Left forelimb (tissue), 1 donor: ENCODE data around the gene CMSS1.

Source experiments
- DNase-seq: peaks from one replicate; pipeline ENCODE4 v3.0.0-alpha.2; 2018; ENCODE audit warnings: low spot score

Gene CMSS1

DNA sequence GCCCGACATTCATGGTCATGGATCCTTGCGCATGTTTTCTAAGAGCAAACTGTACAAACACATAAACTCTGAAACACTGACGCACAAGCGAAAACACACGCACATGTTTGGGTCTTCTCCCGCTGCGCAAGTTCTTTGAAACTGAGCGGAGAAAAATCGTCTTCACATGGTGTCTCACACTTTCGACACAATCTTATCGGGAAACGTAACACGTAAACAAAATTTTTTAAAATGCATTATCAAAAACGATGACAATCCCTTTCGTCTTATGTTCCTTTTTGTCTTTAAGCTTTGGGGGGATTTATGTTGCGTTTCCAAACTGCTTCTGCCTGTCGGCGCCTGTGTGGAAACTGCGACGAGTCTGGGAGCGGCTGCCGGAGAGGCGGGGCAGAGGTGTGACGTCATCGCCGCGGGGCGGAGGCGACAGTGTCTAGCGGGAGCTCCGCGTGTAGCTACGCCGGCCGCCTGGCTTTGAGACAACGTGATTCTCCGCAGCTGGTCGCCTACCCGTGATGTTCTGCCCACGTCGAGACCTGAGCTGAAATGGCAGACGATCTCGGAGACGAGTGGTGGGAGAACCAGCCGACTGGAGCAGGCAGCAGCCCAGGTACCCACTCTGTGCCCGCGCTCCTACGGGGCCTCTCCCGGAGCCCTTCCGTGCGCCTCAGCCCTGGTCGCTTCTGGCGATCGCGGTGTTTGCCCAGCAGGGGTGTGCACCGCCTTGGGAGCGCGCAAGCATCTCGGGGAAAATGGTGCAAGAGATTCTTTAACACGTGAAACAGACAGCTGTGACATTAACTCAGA is at the start of gene CMSS1:
TSS of gene CMSS1 (plus strand) at position 426 of the 804 bp plus-strand sequence.
- peak; percentile 95 for DNase-seq

DNA sequence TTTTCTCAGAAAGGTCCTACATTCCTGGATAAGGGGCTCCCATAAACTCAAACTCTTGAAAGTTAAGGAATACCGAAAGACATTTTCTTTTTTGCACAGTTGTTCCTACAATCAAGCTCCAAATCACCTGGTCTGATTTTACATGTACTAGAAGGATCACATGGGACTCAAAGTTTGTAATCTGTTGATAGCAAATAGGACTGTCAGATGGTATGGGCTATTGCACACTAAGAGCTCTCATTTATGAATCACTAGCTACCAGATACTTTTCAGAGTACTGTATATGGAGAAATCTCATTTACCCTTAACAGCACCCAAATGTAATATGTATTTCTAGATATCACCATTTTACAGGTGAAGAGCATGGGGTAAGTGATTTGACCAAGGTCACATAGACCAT is 49.5 kb upstream of the CMSS1 start:
- DNase-seq, result no peak

DNA sequence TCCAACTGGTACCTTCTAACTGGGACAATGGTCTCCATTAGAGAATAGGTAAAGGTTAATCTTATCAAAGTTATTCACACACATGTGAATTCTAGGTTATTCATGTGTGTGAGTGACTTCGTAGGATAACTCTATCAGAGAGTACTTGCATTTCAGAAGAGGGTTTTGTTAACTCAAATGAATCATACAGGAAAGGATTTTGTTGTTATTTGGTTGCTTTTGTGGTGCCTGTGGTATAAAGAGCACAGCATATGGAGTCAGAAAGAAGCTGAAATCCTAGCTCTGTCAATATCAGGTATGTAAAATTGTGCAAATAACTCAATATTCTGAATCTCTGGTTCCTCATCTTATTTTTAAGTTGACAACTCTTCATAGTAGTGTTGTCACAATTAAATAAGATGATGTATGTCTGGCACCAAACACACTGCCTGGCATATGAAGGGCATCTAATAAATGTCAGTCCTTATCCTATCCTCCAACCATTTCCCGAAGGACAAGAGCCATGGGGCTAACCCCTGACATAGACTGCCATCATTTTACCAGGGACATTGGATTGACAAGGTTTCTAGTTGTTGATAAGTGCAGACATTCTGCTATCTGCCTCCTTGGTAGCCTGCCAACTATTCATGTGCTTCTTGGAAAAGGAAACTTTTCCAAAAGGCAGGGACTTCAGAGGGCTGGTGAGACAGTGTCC is 48.7 kb upstream of the CMSS1 start:
- DNase-seq, result no peak

DNA sequence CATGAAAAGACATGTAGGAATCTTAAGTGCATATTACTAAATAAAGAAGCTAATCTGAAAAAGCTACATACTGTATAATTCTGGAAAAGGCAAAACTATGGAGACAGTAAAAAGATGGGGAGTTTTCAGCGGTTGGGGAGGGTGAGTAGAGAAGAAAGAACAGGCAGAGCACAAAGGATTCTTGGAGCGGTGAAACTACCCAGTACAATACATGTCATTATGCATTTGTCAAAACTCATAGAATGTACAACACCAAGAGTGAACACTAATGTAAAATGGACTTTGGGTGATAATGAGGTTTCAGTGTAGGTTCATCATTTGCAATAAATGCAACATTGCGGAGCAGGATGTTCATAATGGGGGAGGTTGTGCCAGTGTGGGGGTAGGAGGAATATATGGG is 45.5 kb upstream of the CMSS1 start:
- no peak for DNase-seq

DNA sequence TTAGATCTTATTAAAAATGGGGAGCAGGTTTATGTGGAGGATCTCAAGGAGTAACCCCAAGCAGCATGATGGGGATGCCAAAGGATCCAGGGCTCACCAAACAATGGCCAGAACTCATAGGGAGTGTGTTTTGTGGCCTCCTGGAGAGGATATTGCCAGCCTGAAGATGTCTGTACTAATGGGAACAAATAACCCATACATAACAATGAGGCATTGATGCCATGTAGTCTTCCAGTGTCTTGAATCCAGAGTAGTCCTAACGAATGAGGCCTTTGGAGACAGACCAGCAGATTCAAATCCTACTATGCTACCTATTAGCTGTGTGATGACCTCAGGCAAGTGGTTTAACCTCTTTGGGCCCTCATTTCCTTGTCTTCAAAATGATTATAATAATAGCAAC is 45.0 kb upstream of the CMSS1 start:
- no peak for DNase-seq

DNA sequence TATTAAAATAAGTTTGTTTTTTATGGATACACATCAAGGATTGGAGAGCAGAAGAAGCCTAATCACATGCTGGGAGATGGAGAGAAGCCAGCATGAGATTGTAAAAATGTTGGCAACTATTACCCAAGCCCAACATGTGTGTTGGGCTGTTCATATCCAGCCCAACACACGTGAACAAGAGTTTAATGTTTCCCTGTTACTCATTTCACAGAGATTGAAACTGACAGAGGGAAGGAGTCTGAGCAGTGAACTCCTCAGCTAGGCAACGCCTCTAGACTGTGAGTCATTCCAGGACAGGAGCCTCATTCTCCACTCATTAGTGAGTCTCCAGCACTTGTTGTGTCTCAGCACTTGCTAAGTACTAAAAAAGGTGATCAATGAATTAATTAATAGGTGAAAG is 43.2 kb upstream of the CMSS1 start:
- DNase-seq, result no peak

DNA sequence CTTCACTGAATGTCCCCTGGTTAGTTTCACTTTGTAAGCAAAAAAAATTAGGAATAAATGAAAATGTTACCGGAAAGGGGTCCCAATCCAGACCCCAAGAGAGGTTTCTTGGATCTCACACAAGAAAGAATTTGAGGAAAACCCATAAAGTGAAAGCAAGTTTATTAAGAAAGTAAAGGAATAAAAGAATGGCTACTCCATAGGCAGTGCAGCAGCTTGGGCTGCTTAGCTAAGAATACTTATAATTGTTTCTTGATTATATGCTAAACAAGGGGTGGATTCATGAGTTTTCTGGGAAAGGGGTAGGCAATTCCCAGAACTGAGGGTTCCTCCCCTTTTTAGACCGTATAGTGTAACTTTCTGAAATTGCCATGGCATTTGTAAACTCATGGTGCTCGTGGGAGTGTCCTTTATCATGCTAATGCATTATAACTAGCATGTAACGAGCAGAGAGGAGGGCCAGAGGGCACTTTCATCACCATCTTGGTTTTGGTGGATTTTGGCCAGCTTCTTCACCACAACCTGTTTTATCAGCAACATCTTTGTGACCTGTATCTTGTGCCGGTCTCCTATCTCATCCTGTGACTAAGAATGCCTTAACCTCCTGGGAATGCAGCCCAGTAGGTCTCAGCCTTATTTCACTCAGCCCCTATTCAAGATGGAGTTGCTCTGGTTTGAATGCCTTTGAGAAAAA is 41.0 kb upstream of the CMSS1 start:
- no peak for DNase-seq

DNA sequence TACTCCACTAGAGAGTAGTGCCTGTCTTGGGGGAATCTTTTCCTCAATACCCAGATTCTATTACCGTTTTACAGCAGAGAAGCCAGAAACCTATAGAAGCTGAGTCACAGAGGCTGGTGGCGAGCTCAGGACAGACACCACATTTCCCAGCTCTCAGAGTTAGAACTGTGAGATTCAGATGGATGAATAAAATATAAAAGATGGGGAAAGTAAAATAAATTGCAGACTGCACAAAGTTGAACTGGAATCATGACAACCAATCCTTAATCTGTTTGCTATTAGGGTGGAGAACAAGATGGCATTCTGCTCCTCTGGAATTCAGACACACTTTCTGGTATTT is 40.5 kb upstream of the CMSS1 start:
- DNase-seq, result no peak

DNA sequence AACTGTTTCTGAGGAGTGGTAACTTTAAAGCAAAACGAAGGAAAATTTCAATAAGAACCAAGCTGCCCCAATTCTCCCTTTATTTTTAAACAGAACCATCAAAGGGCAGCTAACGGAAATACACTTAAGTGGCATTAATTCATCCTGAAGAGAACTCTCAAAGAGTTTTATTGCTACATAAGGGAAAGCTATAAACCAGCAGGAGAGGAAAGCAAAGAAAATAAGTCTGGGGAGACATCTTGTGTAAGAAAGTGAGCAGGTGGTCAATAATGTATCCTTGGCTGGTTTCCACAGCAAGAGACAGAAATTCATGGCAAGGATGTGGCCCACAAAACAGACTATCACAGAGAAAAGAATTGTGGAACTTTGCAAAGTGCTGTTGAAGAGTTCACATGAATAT is 40.0 kb upstream of the CMSS1 start:
- no peak for DNase-seq

DNA sequence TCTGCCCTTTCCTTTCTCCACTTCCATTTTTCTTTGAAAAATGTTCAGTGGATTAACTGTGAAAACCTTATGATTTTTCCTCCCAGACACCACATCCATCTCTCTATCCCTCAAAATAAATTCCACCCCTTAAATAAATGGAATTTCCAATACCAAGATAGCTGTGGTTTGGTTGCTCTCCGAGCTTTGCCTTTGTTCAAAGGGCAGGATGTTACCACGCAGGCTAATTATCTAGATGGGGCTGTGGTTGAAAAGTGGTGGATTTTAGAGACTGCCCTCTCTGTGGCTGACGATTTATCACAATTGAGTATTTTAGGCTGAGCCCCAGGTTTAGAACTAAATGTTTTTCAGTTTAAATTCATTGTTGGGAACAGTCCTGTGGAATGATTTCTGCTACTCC is 36.9 kb upstream of the CMSS1 start:
- no peak for DNase-seq

DNA sequence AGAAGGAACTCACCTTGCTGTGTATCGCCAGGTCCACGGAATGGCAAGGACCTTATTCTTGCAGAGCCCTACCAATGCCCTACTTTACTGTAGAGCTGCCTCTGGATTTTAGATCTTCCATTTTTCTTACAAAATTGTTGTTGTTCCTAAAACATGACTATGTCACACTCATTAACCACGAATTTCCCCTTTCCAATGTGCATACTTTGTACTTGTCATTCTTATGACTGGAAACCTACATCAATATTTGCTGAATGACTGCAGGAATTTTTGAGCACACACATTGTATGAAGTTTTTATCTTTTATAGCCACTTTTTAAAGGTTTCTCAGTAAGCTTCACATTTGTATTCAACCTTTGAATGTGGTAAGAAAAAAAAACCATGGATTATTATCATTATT is 35.9 kb upstream of the CMSS1 start:
- no peak for DNase-seq

DNA sequence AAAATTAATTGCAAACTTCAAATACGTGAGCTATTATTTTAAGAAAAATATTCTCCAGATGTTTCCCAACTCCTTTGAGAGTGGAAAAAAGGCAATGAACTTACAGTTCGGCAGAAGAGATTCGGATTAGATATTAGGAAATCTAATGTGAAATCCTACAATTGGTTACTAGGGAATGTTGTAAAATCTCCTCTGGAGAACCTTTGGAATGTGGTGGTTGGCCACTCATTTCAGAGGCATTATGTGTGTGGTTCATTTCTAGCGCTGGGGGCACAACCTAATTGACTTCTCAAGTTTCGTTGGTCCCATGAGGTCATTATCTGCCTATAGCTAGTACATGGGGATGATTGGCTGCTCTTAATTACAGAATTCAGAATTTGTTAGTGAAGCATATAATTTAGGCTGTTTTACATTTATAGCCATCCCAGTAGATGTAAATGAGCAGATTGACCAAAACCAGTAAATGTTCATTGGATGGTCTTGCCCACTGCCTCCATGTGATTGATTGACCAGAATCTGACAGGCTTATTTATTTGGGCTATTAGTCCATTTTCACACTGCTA is 34.6 kb upstream of the CMSS1 start:
- no peak for DNase-seq

DNA sequence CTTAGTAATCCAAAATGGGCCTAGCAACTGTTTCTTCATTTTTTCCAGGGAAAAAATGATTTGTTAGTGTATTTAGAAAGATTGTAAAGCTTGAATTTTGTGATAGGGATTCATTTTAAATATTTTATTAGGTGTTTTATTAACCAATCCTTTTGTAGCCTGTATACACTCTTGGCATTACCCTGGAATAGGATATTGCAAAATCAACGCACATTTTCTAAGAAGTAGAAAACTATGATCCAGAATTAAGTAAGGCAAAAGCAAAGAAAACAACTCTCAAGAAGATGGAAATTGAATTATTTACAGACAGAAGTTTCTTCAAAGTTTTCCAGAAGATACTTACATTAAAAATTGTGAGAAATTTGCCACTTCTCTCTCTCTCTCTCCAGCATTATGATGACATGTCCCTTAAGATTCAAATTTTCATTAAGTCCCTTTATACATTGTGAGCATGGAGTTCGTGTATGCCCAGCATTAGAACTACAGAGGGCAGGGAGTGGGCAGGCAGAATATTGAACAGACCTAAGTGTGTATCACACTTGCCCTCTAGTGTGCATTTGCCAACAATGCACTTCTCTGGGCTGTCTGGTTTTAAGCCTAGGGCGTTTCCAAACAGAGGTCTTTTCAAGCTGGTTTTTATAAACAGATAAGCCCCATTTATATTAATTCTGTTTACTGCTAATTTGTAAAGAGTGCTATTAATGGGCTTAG is 28.5 kb upstream of the CMSS1 start:
- no peak for DNase-seq

DNA sequence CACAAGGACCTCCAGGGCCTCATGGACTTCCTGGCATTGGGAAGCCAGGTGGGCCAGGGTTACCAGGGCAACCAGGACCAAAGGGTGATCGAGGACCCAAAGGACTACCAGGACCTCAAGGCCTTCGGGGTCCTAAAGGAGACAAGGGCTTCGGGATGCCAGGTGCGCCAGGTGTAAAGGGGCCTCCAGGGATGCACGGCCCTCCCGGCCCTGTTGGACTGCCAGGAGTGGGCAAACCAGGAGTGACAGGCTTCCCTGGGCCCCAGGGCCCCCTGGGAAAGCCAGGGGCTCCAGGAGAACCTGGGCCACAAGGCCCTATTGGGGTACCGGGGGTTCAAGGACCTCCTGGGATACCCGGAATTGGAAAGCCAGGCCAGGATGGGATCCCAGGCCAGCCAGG is 23.2 kb upstream of the CMSS1 start:
- no peak for DNase-seq

DNA sequence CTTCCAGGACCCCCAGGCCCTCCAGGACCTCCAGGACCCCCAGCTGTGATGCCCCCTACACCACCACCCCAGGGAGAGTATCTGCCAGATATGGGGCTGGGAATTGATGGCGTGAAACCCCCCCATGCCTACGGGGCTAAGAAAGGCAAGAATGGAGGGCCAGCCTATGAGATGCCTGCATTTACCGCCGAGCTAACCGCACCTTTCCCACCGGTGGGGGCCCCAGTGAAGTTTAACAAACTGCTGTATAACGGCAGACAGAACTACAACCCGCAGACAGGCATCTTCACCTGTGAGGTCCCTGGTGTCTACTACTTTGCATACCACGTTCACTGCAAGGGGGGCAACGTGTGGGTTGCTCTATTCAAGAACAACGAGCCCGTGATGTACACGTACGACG is 22.1 kb upstream of the CMSS1 start:
- DNase-seq, result no peak

DNA sequence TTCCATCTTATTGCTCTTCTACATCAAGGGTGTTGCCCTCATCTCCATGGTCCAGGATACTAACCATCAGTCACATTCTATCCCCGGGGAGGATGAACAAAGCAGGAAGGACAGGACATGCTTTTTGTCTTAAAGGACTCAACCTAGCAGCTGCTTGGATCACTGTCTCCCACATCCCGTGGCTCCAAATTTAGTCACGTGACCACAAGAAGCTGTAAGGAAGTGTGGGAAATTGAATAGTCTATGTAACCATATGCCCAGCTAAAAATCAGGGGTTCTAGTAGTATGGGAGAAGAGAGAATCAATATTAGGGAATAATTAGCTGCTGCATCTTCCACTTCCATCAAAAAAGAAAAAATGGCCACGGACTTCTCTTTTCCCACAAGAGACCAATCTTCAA is 18.2 kb upstream of the CMSS1 start:
- DNase-seq, result no peak

DNA sequence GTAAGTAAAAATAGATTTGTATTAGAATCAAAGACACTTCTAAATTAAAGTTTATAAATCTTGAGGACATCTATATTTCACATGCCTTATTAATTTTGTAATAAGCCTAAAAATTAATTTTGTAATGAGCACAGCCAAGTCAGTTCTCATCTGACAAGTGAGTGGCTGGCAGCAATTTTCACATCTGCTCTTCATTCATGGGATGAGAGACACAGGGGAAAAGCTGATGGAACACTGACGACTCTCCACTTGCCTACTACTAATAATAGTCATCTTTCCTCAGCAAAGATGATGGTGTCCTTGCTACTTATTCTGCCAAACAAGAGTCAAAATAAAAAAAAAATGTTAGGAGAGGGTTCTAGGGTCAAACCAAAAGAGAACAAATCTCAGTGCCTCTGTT is 14.4 kb upstream of the CMSS1 start:
- no peak for DNase-seq

DNA sequence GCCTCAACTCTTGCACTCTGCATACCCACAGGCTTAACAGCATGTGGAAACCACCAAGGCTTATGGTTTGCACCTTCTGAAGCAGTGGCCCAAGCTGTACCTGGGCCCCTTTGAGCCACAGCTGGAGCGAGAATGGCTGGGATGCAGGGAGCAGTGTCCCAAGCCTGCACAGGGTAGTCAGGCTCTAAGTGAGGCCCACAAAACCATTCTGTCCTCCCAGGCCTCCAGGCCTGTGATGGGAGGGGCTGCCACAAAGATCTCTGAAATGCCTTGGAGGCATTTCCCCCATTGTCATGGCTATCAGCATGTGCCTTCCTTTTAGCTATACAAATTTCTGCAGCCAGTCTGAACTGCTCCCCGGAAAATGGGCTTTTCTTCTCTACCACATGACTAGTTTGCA is 12.5 kb upstream of the CMSS1 start:
- no peak for DNase-seq

DNA sequence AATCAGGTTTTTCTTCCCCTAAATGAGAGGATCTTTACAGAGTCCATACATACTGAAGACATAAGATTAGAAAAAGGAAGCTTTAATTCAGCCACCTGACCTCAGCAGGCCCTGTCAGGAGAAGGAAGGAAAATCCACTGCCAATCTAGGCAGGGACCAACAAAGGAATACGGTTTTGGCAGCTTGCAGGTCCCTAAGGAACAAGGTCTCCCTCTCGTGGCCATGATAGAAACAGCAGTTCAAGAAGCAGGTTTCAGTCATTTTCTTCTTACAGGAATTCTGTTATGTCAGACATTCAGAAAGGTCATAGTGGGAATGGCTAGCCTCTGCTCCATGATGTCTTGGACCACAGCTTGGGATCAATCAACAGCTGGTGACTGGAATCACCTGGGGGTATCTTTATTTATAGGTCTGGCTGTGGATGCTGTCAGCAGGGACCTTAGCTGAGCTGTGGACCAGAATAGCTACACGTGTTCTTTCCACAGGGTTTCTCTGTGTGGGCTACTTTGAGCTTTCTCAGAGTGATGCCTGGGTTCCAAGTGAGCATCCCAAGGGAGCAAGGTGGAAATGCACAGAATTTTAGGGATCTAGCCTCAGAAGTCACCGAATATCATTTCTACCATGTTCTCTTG is 9.4 kb upstream of the CMSS1 start:
- no peak for DNase-seq

DNA sequence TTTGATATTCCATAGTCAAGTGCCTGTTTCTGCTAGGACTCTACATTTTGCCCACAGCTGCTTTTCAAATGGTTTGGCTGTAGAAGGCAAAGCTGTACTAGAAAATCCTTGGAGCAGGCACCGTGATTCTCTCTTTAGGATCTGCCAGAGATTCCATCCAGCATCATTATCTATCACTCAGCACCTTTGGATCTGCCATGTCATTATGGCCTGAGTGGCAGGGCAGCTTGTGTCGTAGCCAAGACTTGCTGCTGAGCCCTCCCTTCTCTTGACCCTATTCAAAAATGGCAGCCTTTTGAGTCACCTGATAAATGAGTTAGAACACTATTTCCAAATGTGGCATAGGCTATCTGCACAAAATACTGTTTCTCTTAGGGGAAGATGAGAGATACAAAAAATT is 8.1 kb upstream of the CMSS1 start:
- no peak for DNase-seq

DNA sequence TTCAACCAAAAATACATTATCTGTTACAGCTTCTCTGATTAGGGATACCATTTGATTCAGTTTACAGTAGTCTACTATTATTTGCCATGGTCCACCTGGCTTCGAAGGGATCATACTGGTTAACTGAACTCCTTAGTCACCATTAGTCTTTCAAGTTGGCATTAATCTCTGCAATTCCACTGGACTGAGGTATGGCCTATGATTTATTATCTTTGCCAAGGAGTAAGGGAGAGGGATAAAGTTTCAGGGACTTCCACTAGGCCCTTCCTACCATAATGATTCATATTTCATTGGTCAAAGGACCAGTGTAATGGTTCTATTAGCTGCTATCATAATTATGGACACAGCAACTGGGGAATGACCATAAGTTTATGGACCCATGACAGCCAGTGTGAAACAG is 7.3 kb upstream of the CMSS1 start:
- DNase-seq, result no peak

DNA sequence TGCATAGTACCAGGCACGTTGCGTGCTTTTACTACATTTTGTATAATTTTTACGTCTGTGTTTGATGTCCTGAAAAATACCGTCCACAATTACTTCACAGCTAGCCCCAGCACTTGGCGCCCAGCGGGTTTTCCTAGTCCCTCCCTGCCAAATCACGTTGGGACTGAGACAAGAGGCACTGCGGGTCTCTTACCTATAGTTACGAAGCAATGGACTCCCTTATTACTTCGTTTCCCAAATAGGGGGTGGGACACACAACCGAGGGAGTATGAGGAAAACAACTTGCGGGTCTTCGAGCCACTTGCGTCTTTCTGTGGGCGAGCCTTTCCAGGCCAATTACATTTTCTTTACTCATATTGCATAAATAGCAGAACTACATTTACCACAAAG is 620 bp upstream of the CMSS1 start:
- no peak for DNase-seq
